K562 (cell line): ENCODE data around the gene TMEM273. TPM values are rescaled to one million over a fixed set of nuclear protein-coding genes. Genes with fewer than 3 reads are reported as not detected.

ENCODE experiments used
- CBFB ChIP-seq: sonication (generic); formaldehyde crosslinking; IDR thresholded peaks from 2 replicates; pipeline ENCODE4 v1.4.0; 2020; ENCODE audit warnings: mild to moderate bottlenecking, missing genetic modification reagents
- FOSL1 ChIP-seq: fragments of 200-800 bp; sonication (Bioruptor generic); conservative IDR thresholded peaks from 2 replicates; pipeline ENCODE4 v1.6.1; 2016; ENCODE audit warnings: missing genetic modification characterization, missing compliant biosample characterization
- KAT7 ChIP-seq: sonication (generic); formaldehyde crosslinking; IDR thresholded peaks from 2 replicates; pipeline ENCODE4 v1.8.0; 2022; ENCODE audit warnings: missing genetic modification reagents, mild to moderate bottlenecking, borderline replicate concordance
- MYBL2 ChIP-seq, 2 experiments: fragments of 450-650 bp in 1 of 2; sonication (generic) in 1 of 2; formaldehyde crosslinking in 1 of 2; IDR thresholded peaks; 2 replicates each; pipeline versions ENCODE4 v1.6.1 to v1.8.1; 2017 to 2022; ENCODE audit warnings: borderline replicate concordance in 1 of 2, inconsistent platforms in 1 of 2, low read depth in 1 of 2, mild to moderate bottlenecking in 1 of 2, missing genetic modification reagents in 1 of 2, moderate library complexity in 1 of 2
- SMC3 ChIP-seq: conservative IDR thresholded peaks from 2 replicates; pipeline ENCODE4 v1.6.1; 2011; ENCODE audit warnings: low read depth, low read length, improper control_type of control experiment; ENCODE audit not compliant: insufficient read depth
- TOE1 ChIP-seq, 2 experiments: fragments of 450-650 bp in 1 of 2; sonication (generic) in 1 of 2; formaldehyde crosslinking in 1 of 2; IDR thresholded peaks; 2 replicates each; pipeline versions ENCODE4 v1.7.1 to v1.8.0; 2016 to 2022; ENCODE audit warnings: borderline replicate concordance in 2 of 2, mild to moderate bottlenecking in 2 of 2, antibody characterized with exemption in 1 of 2, inconsistent platforms in 1 of 2, low read depth in 1 of 2, missing genetic modification reagents in 1 of 2, moderate library complexity in 1 of 2
- WHSC1 ChIP-seq: IDR thresholded peaks from one replicate; pipeline ENCODE4 v1.6.1; 2012; ENCODE audit warnings: low read length, control low read depth, inconsistent platforms
- ZNF124 ChIP-seq: sonication (generic); formaldehyde crosslinking; IDR thresholded peaks from 2 replicates; pipeline ENCODE4 v1.8.1; 2022; ENCODE audit warnings: missing genetic modification reagents
- ZNF551 ChIP-seq: fragments of 250-450 bp; sonication (Bioruptor Pico); IDR thresholded peaks from 2 replicates; pipeline ENCODE4 v1.5.0; 2021; ENCODE audit warnings: mild to moderate bottlenecking, moderate library complexity
- polyA plus RNA-seq, 8 experiments: library from polyadenylated mRNA; depleted of rRNA in 4 of 8; stranded (reverse) in 5 of 8; unstranded in 3 of 8; fragments of >200 nt; fragmentation: Nextera tagmentation in 2 of 8; fragmentation: Illumina TruSeq in 1 of 8; extraction: Ambion mirVana in 2 of 8; extraction: Trizol in 1 of 8; gene quantifications; 2 replicates each; pipeline versions ENCODE4 v1.2.1 to v1.2.3, GENCODE V29; 2011 to 2014; ENCODE audit warnings: inconsistent platforms in 1 of 8, missing spikeins in 1 of 8
- total RNA-seq, 7 experiments: library from RNA; depleted of rRNA in 6 of 7; stranded (reverse); fragments of >200 nt in 6 of 7; fragmentation: Illumina TruSeq in 2 of 7; extraction: Trizol in 2 of 7; gene quantifications; 2 replicates each; pipeline versions ENCODE4 v1.2.1 to v1.2.3, GENCODE V29; 2011 to 2021; ENCODE audit warnings: low replicate concordance in 1 of 7
- TF ChIP-seq, protein P1 (sequence below): fragments of 450-650 bp; IDR thresholded peaks from 2 replicates; pipeline ENCODE4 v1.6.1; 2017; ENCODE audit warnings: mild to moderate bottlenecking, moderate library complexity
- TF ChIP-seq, protein P2 (sequence below): IDR thresholded peaks from 2 replicates; pipeline ENCODE4 v1.6.1; 2012; ENCODE audit warnings: low read depth, low read length, improper control_type of control experiment, borderline replicate concordance
- TF ChIP-seq, protein P3 (sequence below): fragments of 250-450 bp; sonication (Bioruptor Pico); IDR thresholded peaks from 2 replicates; pipeline ENCODE4 v1.4.0; 2020
- TF ChIP-seq, protein P4 (sequence below): IDR thresholded peaks from 2 replicates; pipeline ENCODE4 v1.6.1; 2014; ENCODE audit warnings: antibody characterized with exemption

The TMEM273 gene
- total and polyA plus RNA-seq, 9 of the 15 experiments (the other 6 are each of a cell fraction or from before 2014, with no cell fraction given): 39.2 to 131 (median 95.6) TPM

DNA sequence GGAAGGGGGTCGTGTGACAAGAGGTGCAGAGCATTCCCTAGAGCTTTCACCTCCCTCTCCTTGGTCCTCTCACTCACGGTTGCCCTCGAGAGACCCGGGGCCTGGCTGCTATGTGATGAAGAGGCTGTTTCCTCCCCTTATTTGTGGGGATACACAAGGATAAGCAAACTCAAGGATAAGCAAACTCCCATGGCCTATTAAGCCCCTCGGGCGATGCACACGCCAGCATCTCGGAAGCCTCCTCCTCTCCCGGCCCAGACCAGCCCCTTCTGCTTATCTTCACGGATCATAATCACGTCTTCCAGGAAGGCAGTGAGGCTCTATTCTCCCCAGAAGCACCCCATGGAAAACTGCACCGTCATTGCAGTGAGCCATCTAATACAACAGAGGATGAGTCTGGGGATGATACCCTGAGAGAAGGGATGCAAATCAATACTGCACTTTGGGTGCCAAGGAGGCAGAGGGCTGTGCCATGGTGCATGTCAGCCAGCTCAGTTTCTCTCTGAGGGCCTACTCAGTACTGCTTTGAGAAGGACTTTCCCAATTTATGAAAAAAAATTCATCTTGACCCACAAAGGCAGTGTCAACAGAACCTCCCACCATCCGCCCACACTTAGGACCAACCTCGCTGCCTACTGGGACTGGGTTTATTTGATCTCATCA is 22.2 kb downstream of the TMEM273 start (continued):
- TF ChIP-seq, protein P1, sequence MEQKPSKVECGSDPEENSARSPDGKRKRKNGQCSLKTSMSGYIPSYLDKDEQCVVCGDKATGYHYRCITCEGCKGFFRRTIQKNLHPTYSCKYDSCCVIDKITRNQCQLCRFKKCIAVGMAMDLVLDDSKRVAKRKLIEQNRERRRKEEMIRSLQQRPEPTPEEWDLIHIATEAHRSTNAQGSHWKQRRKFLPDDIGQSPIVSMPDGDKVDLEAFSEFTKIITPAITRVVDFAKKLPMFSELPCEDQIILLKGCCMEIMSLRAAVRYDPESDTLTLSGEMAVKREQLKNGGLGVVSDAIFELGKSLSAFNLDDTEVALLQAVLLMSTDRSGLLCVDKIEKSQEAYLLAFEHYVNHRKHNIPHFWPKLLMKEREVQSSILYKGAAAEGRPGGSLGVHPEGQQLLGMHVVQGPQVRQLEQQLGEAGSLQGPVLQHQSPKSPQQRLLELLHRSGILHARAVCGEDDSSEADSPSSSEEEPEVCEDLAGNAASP: no peak
- TF ChIP-seq ZNF124 (CRISPR knock-in tag): no peak
- TF ChIP-seq, protein P2, sequence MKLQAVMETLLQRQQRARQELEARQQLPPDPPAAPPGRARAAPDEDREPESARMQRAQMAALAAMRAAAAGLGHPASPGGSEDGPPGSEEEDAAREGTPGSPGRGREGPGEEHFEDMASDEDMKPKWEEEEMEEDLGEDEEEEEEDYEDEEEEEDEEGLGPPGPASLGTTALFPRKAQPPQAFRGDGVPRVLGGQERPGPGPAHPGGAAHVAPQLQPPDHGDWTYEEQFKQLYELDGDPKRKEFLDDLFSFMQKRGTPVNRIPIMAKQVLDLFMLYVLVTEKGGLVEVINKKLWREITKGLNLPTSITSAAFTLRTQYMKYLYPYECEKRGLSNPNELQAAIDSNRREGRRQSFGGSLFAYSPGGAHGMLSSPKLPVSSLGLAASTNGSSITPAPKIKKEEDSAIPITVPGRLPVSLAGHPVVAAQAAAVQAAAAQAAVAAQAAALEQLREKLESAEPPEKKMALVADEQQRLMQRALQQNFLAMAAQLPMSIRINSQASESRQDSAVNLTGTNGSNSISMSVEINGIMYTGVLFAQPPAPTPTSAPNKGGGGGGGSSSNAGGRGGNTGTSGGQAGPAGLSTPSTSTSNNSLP: 0 out of 2 replicates have a peak, but pooled peaks have one; percentile 57
- TF ChIP-seq, protein P3, sequence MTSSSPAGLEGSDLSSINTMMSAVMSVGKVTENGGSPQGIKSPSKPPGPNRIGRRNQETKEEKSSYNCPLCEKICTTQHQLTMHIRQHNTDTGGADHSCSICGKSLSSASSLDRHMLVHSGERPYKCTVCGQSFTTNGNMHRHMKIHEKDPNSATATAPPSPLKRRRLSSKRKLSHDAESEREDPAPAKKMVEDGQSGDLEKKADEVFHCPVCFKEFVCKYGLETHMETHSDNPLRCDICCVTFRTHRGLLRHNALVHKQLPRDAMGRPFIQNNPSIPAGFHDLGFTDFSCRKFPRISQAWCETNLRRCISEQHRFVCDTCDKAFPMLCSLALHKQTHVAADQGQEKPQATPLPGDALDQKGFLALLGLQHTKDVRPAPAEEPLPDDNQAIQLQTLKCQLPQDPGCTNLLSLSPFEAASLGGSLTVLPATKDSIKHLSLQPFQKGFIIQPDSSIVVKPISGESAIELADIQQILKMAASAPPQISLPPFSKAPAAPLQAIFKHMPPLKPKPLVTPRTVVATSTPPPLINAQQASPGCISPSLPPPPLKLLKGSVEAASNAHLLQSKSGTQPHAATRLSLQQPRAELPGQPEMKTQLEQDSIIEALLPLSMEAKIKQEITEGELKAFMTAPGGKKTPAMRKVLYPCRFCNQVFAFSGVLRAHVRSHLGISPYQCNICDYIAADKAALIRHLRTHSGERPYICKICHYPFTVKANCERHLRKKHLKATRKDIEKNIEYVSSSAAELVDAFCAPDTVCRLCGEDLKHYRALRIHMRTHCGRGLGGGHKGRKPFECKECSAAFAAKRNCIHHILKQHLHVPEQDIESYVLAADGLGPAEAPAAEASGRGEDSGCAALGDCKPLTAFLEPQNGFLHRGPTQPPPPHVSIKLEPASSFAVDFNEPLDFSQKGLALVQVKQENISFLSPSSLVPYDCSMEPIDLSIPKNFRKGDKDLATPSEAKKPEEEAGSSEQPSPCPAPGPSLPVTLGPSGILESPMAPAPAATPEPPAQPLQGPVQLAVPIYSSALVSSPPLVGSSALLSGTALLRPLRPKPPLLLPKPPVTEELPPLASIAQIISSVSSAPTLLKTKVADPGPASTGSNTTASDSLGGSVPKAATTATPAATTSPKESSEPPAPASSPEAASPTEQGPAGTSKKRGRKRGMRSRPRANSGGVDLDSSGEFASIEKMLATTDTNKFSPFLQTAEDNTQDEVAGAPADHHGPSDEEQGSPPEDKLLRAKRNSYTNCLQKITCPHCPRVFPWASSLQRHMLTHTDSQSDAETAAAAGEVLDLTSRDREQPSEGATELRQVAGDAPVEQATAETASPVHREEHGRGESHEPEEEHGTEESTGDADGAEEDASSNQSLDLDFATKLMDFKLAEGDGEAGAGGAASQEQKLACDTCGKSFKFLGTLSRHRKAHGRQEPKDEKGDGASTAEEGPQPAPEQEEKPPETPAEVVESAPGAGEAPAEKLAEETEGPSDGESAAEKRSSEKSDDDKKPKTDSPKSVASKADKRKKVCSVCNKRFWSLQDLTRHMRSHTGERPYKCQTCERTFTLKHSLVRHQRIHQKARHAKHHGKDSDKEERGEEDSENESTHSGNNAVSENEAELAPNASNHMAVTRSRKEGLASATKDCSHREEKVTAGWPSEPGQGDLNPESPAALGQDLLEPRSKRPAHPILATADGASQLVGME: peak; percentile 98
- TF ChIP-seq TOE1 (IDR thresholded peaks at IDR 0.05; ENCODE audit: borderline replicate concordance): no peak
- TF ChIP-seq TOE1 (CRISPR knock-in tag; IDR thresholded peaks at IDR 0.05; ENCODE audit: borderline replicate concordance, low read depth): no peak
- peak; percentile 67 for TF ChIP-seq FOSL1
- TF ChIP-seq MYBL2 (IDR thresholded peaks at IDR 0.05; ENCODE audit: low read depth): no peak
- no peak for TF ChIP-seq MYBL2 (CRISPR knock-in tag; IDR thresholded peaks at IDR 0.05; ENCODE audit: borderline replicate concordance)
- no peak for TF ChIP-seq WHSC1
- no peak for TF ChIP-seq KAT7
- no peak for TF ChIP-seq SMC3
- no peak for TF ChIP-seq ZNF551 (CRISPR knock-in tag)
- TF ChIP-seq, protein P4, sequence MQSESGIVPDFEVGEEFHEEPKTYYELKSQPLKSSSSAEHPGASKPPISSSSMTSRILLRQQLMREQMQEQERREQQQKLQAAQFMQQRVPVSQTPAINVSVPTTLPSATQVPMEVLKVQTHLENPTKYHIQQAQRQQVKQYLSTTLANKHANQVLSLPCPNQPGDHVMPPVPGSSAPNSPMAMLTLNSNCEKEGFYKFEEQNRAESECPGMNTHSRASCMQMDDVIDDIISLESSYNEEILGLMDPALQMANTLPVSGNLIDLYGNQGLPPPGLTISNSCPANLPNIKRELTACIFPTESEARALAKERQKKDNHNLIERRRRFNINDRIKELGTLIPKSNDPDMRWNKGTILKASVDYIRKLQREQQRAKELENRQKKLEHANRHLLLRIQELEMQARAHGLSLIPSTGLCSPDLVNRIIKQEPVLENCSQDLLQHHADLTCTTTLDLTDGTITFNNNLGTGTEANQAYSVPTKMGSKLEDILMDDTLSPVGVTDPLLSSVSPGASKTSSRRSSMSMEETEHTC: no peak
- TF ChIP-seq CBFB: no peak
